Measurements from ENCODE around the gene SKAP2.

The SKAP2 gene

GRCh38 chr7:26690135-26690805 is 174.1 kb downstream of the SKAP2 start:
- DNase-seq, result no peak

GRCh38 chr7:26688936-26689506 is 175.4 kb downstream of the SKAP2 start:
- peak; percentile 73 for DNase-seq

- DNase-seq, result no peak
These were observed 176.0 kb downstream of the SKAP2 start for GRCh38 chr7:26688388-26688787.

GRCh38 chr7:26687032-26687431 is 177.4 kb downstream of the SKAP2 start:
- DNase-seq, result no peak

DNA sequence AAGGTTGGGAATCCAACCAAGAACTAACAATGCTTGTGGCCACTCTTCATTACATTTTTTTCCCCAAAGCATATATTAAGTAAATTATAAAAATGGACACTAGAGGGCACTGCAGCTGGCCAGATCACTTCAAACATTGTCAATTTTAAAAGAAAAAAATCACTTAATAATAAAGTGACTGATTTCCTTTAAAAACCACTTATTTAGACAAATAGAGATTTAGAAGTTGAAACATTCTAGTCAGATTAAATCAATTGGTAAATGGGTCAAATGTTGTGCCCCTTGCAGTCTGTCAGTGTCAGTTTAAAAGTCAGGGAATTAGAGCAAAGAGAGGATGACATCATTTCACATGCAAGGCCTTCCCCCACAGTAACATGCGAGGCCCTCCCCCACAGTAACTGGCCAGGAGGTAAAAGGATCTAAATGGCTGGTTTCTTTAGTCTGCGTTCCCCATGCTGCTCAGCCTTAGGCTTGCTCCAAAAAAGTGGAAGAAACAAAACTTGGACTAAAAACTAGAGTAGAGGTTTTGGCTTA is 177.9 kb downstream of the SKAP2 start:
- peak; percentile 78 for DNase-seq

DNA sequence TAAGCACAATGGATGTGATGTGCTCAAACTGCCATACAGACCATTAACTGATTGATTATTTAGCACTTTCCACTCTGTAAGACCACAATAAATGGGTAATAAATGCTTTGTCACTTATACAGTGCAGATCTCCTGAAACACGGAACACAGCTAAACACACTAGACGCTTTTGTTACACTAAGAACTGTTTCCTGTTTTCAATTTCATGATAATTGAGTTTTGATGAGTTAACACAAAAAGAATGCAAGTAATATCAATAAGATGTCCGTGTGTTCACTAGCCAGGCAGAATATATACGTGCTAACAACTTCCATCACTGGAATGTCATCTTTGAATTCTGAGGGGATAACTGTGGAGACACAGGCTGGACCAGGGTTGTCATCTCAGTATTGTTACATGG is 178.8 kb downstream of the SKAP2 start:
- no peak for DNase-seq

DNA sequence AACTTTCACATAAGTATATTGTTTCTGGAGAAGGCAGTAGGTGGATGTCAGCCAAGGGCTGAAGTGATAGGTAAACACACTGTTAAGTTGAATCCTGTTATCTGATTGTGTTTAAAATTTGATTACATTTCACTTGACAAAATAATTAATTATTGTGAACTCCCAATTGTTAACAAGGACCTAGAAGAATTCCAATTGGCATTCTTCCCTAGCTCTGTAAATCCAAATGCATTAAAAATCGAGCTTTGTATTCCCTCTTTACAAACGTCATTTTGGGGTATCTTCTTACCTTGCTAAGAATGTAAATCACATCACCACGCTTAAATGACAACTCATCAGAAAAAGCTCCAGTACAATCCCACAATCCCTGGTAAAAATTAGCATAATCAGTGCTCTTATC is 179.9 kb downstream of the SKAP2 start:
- DNase-seq, result no peak

DNA sequence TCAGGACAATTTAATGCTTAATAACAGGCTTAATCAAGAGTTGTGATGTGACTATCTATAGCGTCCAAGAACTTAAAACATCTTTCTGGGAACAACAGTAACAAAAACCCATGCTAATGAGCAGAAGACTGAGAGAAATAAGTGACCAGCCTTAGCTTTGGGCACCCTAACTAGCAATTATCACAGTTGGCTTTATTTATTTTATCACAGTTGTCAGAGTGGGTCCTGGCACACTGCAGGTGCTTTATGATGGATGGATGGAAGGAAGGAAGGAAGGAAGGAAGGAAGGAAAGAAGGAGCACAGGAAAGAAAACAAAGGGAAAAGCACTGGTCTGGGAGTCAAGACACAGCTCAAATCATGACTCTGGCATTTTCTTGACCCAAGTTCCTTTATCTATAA is 181.1 kb downstream of the SKAP2 start:
- no peak for DNase-seq

- DNase-seq, result peak; percentile 68
These were observed 182.5 kb downstream of the SKAP2 start for GRCh38 chr7:26681819-26682418.

DNA sequence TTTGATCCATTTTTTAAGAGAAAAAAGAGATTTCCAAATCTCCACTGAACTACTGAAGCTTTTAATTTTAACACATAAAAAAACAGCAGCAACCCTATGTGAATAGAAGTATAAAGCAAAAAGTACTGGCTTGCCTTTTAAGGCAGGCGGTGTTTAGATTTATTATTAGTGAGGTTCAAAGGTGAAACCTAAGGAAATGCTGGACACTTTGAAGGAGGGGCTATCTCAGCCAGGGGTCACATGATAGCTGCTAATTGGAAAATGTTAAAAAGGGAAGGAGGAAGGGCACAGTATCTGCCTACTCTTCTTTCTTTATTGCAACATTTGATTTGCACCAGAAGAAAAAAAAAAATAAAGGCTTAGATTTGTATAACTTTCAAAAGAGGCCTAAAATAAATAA is 183.8 kb downstream of the SKAP2 start:
- DNase-seq, result no peak

GRCh38 chr7:26675143-26675887 is 189.1 kb downstream of the SKAP2 start:
- no peak for DNase-seq

GRCh38 chr7:26673858-26674257 is 190.5 kb downstream of the SKAP2 start:
- no peak for DNase-seq

GRCh38 chr7:26673271-26673670 is 191.1 kb downstream of the SKAP2 start:
- no peak for DNase-seq

GRCh38 chr7:26670841-26671240 is 193.5 kb downstream of the SKAP2 start:
- DNase-seq, result no peak

DNA sequence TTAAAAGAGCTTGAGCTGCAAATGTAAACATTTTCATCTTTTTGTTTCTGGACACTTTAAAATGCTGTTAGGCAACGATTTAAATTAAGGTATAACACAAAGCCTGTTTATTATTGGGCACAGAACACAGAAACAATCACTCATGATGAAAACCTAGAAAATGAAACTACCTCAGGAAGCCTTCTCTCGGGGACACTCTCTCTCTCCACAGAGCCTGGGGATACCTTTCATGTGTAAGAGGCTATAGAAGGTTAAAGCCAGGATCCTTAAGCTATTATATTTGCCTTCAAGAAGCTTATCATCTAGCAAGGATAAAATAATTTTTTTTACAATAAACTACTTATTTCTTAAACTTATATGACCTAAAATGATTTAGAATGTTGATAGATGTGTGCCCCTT is 194.1 kb downstream of the SKAP2 start:
- peak; percentile 38 for DNase-seq

- DNase-seq, result no peak
These were observed 195.6 kb downstream of the SKAP2 start for GRCh38 chr7:26668821-26669220.

DNA sequence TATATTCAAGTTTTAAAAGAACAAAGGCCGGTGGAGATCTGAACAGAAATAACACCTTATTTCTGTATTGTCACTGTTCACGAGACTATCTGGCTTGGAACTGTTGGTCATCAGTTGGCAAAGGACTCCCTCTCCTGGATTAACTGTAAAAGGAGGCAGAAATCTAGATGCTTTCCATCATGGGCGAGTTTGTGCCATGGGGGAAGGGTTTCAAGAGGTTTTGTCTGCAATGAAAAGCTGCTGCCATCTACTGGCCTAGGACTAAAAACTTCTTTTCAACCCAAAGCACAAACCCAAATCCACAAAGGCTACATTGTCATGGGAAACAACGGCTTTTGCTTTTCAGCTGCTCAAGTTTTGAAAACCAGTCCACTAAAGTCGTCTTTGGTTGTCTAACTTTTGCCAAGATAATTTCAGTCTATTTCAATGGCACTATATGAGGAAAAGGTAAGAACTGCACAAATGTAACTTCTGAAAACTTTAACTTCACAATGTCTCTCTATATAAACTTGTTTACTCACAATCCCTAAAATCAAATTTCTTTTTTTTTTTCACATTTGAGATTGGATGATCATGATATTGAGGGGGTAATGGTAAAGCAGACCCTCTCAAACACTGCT is 196.8 kb downstream of the SKAP2 start:
- peak; percentile 91 for DNase-seq

DNA sequence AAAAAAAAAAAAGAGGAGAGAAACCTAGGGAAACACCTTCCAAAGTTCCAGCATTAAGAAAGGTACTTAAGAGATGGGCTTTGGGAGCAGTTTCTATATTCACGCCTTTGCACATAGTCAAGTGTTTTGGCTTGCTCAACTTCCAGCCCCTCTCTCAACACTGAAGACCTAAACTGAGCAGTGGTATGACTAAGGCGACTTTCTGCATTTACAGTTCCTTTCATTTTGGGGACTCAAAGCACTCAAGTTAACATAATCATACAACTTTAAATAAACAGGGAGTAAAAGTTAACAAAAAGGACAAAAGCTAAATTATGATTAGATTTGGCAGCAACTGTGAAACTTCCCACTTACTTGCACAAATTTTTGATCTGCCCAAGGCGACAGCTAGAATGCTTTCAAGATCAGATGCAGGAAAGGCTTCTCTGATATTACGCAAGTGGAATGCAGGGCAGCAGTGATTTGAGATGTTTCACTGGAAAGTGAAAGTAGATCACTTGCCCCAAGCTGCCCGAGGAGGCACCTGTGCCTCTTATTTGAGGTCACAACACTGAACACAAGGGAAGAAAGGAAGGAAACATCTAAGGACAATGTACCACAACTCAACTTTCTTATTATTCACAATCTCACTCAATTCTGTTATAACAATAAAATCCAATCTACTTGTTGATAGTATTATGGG is 199.5 kb downstream of the SKAP2 start:
- DNase-seq, result no peak

GRCh38 chr7:26664274-26664673 is 200.1 kb downstream of the SKAP2 start:
- no peak for DNase-seq

- DNase-seq, result no peak
These were observed 200.5 kb downstream of the SKAP2 start for GRCh38 chr7:26663874-26664273.

DNA sequence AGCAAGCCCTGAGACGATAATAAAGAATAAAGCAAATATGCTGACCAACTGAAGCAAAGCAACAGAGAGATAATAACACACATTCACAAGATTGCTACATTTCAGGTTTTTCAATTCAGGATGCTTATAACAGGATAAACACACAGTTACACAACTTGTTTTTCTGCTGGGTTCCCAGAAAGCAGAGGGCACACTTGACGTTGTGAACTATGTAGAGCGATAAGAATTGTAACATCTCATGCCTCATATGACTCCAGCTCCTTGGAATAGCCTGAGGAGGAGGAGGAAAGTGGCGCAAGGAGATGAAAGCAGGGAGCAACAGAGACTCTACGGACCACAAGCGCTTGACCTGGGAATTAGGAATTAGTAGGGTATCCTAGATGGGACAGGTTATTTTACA is 201.7 kb downstream of the SKAP2 start:
- no peak for DNase-seq

DNA sequence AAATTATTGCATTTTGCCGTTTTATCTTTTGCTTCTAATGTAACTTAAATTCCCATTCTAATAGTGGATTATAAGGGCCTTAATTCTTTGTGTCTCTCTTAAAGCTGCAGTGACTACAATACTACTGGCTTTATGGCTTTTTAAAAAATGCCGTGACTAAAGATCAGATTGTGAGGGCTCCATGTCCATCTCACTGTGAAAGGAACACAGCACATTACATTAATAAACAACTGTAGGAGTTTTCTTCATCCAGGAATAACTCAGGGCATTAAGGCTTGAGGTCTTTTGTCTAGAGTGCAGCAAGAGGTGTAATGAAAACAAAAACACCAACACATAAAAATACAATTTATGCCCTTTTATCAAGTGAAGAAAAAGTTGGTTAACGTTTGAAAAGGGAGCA is 205.3 kb downstream of the SKAP2 start:
- DNase-seq, result no peak
